K562 (cell line): Measurements from ENCODE around the gene AMDHD1. TPM values are rescaled to one million over a fixed set of nuclear protein-coding genes. Genes with fewer than 3 reads are reported as not detected.

Experiments used
- ATF2 ChIP-seq: sonication (generic); formaldehyde crosslinking; IDR thresholded peaks from 2 replicates; pipeline ENCODE4 v1.8.1; 2022; ENCODE audit warnings: missing genetic modification reagents
- DPF2 ChIP-seq: fragments of 450-650 bp; IDR thresholded peaks from 2 replicates; pipeline ENCODE4 v1.6.1; 2016
- ETS2 ChIP-seq: IDR thresholded peaks from 2 replicates; pipeline ENCODE4 v1.6.1; 2016; ENCODE audit warnings: borderline replicate concordance, missing genetic modification characterization, mild to moderate bottlenecking, moderate library complexity, missing compliant biosample characterization; ENCODE audit not compliant: poor library complexity, severe bottlenecking
- HNRNPH1 ChIP-seq: fragments of 200-400 bp; formaldehyde crosslinking; optimal IDR thresholded peaks from 2 replicates; pipeline ENCODE3; 2017; ENCODE audit warnings: low read depth, mild to moderate bottlenecking, low read length, moderate library complexity
- HNRNPK ChIP-seq: fragments of 200-400 bp; formaldehyde crosslinking; IDR thresholded peaks from one replicate; pipeline ENCODE4 v1.6.1; 2018; ENCODE audit warnings: mild to moderate bottlenecking, low read depth, low read length; ENCODE audit not compliant: poor library complexity, severe bottlenecking
- PHF21A ChIP-seq: fragments of 450-650 bp; IDR thresholded peaks from 2 replicates; pipeline ENCODE4 v1.6.1; 2017; ENCODE audit warnings: low read depth, borderline replicate concordance
- SMAD1 ChIP-seq: fragments of 150-350 bp; IDR thresholded peaks from 2 replicates; pipeline ENCODE4 v1.6.1; 2014; ENCODE audit warnings: low read length, low read depth; ENCODE audit not compliant: partially characterized antibody
- SMARCC2 ChIP-seq: fragments of 450-650 bp; IDR thresholded peaks from 2 replicates; pipeline ENCODE4 v1.6.1; 2017; ENCODE audit warnings: antibody characterized with exemption, moderate library complexity, mild to moderate bottlenecking, low read depth
- SMC3 ChIP-seq: conservative IDR thresholded peaks from 2 replicates; pipeline ENCODE4 v1.6.1; 2011; ENCODE audit warnings: low read depth, low read length, improper control_type of control experiment; ENCODE audit not compliant: insufficient read depth
- SRSF1 ChIP-seq: fragments of 200-400 bp; formaldehyde crosslinking; IDR thresholded peaks from 2 replicates; pipeline ENCODE4 v1.6.1; 2017; ENCODE audit warnings: mild to moderate bottlenecking, low read depth, low read length, moderate library complexity
- ZFP1 ChIP-seq: fragments of 450-650 bp; formaldehyde crosslinking; IDR thresholded peaks from 2 replicates; pipeline ENCODE4 v1.4.0; 2020; ENCODE audit warnings: mild to moderate bottlenecking, mixed read lengths
- ZNF174 ChIP-seq: fragments of 250-450 bp; sonication (Bioruptor Pico); IDR thresholded peaks from 2 replicates; pipeline ENCODE4 v1.4.0; 2020; ENCODE audit warnings: mild to moderate bottlenecking
- ZNF445 ChIP-seq: fragments of 250-450 bp; sonication (Bioruptor Pico); IDR thresholded peaks from 2 replicates; pipeline ENCODE4 v1.4.0; 2020; ENCODE audit warnings: low read depth, mild to moderate bottlenecking, moderate library complexity
- ZNF512 ChIP-seq: IDR thresholded peaks from 2 replicates; pipeline ENCODE4 v1.6.1; 2016; ENCODE audit warnings: missing genetic modification characterization, missing compliant biosample characterization
- polyA plus RNA-seq, 8 experiments: library from polyadenylated mRNA; depleted of rRNA in 4 of 8; stranded (reverse) in 5 of 8; unstranded in 3 of 8; fragments of >200 nt; fragmentation: Nextera tagmentation in 2 of 8; fragmentation: Illumina TruSeq in 1 of 8; extraction: Ambion mirVana in 2 of 8; extraction: Trizol in 1 of 8; gene quantifications; 2 replicates each; pipeline versions ENCODE4 v1.2.1 to v1.2.3, GENCODE V29; 2011 to 2014; ENCODE audit warnings: inconsistent platforms in 1 of 8, missing spikeins in 1 of 8
- total RNA-seq, 7 experiments: library from RNA; depleted of rRNA in 6 of 7; stranded (reverse); fragments of >200 nt in 6 of 7; fragmentation: Illumina TruSeq in 2 of 7; extraction: Trizol in 2 of 7; gene quantifications; 2 replicates each; pipeline versions ENCODE4 v1.2.1 to v1.2.3, GENCODE V29; 2011 to 2021; ENCODE audit warnings: low replicate concordance in 1 of 7
- TF ChIP-seq, protein P1 (sequence below): fragments of 450-650 bp; formaldehyde crosslinking; IDR thresholded peaks from 2 replicates; pipeline ENCODE4 v1.4.0; 2020; ENCODE audit warnings: mild to moderate bottlenecking, mixed read lengths
- TF ChIP-seq, protein P2 (sequence below): sonication (generic); formaldehyde crosslinking; IDR thresholded peaks from 2 replicates; pipeline ENCODE4 v1.8.0; 2022; ENCODE audit warnings: missing genetic modification reagents, mild to moderate bottlenecking, borderline replicate concordance
- TF ChIP-seq, protein P3 (sequence below), 2 experiments: fragments of 150-350 bp in 1 of 2; IDR thresholded peaks; 2 replicates each; pipeline ENCODE4 v1.6.1; 2012 to 2016; ENCODE audit warnings: low read depth in 2 of 2, low read length in 2 of 2, mild to moderate bottlenecking in 1 of 2, moderate library complexity in 1 of 2

AMDHD1 gene
- total and polyA plus RNA-seq, 9 of the 15 experiments (the other 6 are each of a cell fraction or from before 2014, with no cell fraction given): not detected

DNA sequence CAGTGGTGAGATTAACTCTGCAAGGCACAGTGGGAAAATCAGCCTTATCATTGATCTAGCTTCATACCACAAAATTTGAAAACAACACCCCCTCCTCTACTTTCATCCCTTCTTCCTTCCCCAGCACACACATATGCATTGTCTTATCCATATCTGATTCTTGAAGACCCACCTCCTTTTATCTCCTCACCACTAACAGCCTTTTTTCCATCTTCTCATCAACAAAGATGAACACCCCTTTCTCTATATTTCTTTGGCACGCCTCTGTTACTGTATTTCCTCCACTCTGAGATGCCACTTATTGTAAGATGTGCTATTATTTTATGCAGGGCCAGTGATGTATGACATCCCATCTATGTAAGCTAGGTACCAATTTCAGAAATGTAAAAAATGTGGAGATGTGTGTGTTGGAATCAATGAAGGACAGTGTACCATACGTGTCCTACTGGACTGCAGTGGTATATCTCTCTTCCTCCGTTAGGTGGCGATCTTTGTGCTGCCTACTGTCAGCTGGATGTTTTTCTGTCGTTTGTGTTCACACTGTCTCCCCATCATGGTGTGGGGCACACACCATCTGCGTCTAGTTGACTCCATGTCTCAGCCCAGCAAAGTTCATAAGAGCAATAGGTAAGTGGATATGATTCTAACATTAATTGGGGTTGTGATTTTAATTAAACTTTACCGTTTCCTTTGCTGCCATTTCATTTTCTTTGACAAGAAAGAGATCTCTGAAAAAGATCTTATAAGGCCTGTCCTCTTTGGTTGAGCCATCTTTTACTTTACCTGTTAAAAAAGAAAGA lies 24.7 kb upstream of the AMDHD1 start (continued):
- no peak for TF ChIP-seq HNRNPK
- TF ChIP-seq PHF21A: no peak
- TF ChIP-seq HNRNPH1: no peak
- peak; percentile 41; the same call in 1 of the 2 replicates for TF ChIP-seq SMC3
- TF ChIP-seq ZFP1 (CRISPR knock-in tag): no peak
- no peak for TF ChIP-seq SMARCC2
- TF ChIP-seq ATF2 (CRISPR knock-in tag): no peak
- TF ChIP-seq ETS2 (tag): no peak
- no peak for TF ChIP-seq SMAD1
- TF ChIP-seq ZNF512 (tag): no peak
- TF ChIP-seq, protein P1, sequence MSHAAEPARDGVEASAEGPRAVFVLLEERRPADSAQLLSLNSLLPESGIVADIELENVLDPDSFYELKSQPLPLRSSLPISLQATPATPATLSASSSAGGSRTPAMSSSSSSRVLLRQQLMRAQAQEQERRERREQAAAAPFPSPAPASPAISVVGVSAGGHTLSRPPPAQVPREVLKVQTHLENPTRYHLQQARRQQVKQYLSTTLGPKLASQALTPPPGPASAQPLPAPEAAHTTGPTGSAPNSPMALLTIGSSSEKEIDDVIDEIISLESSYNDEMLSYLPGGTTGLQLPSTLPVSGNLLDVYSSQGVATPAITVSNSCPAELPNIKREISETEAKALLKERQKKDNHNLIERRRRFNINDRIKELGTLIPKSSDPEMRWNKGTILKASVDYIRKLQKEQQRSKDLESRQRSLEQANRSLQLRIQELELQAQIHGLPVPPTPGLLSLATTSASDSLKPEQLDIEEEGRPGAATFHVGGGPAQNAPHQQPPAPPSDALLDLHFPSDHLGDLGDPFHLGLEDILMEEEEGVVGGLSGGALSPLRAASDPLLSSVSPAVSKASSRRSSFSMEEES (CRISPR knock-in tag): no peak
- no peak for TF ChIP-seq ZNF445 (CRISPR knock-in tag)
- TF ChIP-seq SRSF1: no peak
- no peak for TF ChIP-seq ZNF174 (CRISPR knock-in tag)
- TF ChIP-seq, protein P2, sequence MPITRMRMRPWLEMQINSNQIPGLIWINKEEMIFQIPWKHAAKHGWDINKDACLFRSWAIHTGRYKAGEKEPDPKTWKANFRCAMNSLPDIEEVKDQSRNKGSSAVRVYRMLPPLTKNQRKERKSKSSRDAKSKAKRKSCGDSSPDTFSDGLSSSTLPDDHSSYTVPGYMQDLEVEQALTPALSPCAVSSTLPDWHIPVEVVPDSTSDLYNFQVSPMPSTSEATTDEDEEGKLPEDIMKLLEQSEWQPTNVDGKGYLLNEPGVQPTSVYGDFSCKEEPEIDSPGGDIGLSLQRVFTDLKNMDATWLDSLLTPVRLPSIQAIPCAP (CRISPR knock-in tag): no peak
- TF ChIP-seq, protein P3, sequence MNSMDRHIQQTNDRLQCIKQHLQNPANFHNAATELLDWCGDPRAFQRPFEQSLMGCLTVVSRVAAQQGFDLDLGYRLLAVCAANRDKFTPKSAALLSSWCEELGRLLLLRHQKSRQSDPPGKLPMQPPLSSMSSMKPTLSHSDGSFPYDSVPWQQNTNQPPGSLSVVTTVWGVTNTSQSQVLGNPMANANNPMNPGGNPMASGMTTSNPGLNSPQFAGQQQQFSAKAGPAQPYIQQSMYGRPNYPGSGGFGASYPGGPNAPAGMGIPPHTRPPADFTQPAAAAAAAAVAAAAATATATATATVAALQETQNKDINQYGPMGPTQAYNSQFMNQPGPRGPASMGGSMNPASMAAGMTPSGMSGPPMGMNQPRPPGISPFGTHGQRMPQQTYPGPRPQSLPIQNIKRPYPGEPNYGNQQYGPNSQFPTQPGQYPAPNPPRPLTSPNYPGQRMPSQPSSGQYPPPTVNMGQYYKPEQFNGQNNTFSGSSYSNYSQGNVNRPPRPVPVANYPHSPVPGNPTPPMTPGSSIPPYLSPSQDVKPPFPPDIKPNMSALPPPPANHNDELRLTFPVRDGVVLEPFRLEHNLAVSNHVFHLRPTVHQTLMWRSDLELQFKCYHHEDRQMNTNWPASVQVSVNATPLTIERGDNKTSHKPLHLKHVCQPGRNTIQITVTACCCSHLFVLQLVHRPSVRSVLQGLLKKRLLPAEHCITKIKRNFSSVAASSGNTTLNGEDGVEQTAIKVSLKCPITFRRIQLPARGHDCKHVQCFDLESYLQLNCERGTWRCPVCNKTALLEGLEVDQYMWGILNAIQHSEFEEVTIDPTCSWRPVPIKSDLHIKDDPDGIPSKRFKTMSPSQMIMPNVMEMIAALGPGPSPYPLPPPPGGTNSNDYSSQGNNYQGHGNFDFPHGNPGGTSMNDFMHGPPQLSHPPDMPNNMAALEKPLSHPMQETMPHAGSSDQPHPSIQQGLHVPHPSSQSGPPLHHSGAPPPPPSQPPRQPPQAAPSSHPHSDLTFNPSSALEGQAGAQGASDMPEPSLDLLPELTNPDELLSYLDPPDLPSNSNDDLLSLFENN (IDR thresholded peaks at IDR 0.05; ENCODE audit: low read depth in 2 of 2, low read length in 2 of 2): no peak
- TF ChIP-seq DPF2: no peak
